OCI-LY3 (cell line): ENCODE data around the gene BCL11B.

Source experiments
- CTCF ChIP-seq: fragments of 200-600, 300-600 bp; sonication (generic); IDR thresholded peaks from 2 replicates; pipeline ENCODE4 v1.5.1; 2014; ENCODE audit warnings: antibody characterized with exemption, low read length, low read depth
- EZH2phosphoT487 ChIP-seq: fragments of 200-600 bp; shearing (Covaris generic); IDR thresholded peaks from 2 replicates; pipeline ENCODE4 v1.6.1; 2018; ENCODE audit warnings: antibody characterized with exemption, mixed run types, low read depth

DNA sequence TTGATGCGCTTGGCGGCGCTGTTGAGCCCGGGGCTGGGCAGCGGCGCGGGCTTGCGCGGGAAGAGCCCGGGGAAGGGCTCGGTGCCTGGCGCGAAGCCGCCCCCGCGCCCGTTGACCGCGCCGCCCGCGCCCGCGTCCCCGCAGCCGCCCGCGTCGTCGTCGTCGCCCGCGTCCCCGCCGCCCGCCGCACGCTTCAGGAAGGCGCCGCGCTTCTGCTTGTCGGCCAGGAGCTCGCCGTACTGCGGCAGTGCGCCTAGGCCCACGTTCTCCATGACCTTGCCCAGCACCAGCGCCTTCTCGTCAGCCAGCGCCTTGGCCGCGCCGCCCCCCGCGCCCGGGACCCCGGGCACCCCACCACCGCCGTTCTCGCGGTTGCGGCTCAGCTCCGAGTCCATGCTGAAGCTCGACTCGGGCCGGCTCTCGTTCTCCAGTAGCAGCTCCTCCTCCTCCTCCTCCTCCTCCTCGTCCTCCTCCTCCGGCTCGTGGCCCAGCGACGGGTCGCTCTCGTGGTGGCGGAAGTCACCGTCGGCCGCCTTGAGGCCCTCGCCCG is 97.2 kb downstream of the BCL11B start:
- no peak for TF ChIP-seq CTCF
- no peak for TF ChIP-seq EZH2phosphoT487
